ENCODE measurements around the gene ARHGAP15.

- TF ChIP-seq CTCF (conservative IDR thresholded peaks at IDR 0.05) = no peak
- TF ChIP-seq EZH2 (IDR thresholded peaks at IDR 0.05; ENCODE audit: low read depth) = no peak
Measured at GRCh38 chr2:143525402-143525860, 396.2 kb downstream of the ARHGAP15 start.
